K562 (cell line): Measurements from ENCODE around the gene MEIS2. TPM values are rescaled to one million over a fixed set of nuclear protein-coding genes. Genes with fewer than 3 reads are reported as not detected.

Source experiments
- ATAC-seq: fragments of 200-7000 bp; cut with Tn5 transposase; 3 replicates; pipeline ENCODE4 v1.9.1; 2020; ENCODE audit warnings: moderate library complexity
- BruUV-seq: library from RNA; stranded (reverse); fragments of 400-500 nt; replicated peaks from 2 replicates; lab custom pipeline; 2021; lab: Mats Ljungman, UMichigan
- CTCF ChIA-PET: fragments of 300-600 bp; formaldehyde crosslinking; extraction: SDS; loops from one replicate; lab custom pipeline; 2021; ENCODE audit warnings: low intra/inter-chr PET ratio; lab: Yijun Ruan, JAX
- POLR2A ChIA-PET: fragments of 300-600, 350-650 bp; sonication (Branson Sonifier 250); formaldehyde crosslinking; extraction: SDS; loops from one replicate; lab custom pipeline; 2021; ENCODE audit warnings: antibody characterized with exemption, inconsistent platforms; lab: Yijun Ruan, JAX
- DNase-seq, 4 experiments: peaks; one replicate each; pipeline versions ENCODE4 v3.0.0 to v3.0.0-alpha.2; 2011 to 2018; ENCODE audit warnings: low spot score in 3 of 4, mixed read lengths in 3 of 4; ENCODE audit errors: extremely low read depth in 1 of 4
- FAIRE-seq: peaks from 2 replicates; lab custom pipeline; 2011; peaks lifted over from hg19 to GRCh38; lab: Jason Lieb, UNC
- H2AFZ ChIP-seq: 2 replicates; pipeline ENCODE4 v1.6.0; 2011; ENCODE audit warnings: low read depth, low read length, control low read depth, inconsistent platforms
- H3K27ac ChIP-seq: fragments of 200-600 bp; 3 replicates; pipeline ENCODE4 v1.8.0; 2011; ENCODE audit warnings: low read depth, mild to moderate bottlenecking, control low read depth, inconsistent platforms, low read length, moderate library complexity, mixed read lengths; ENCODE audit errors: extremely low read depth
- H3K27me3 ChIP-seq, 2 experiments: fragments of 300-600 bp in 1 of 2; 2 replicates in 1 of 2; 3 replicates in 1 of 2; pipeline versions ENCODE4 v1.6.0 to v1.8.0; 2011; ENCODE audit warnings: inconsistent platforms in 2 of 2, low read length in 2 of 2, mild to moderate bottlenecking in 1 of 2, mixed read lengths in 1 of 2, moderate library complexity in 1 of 2; ENCODE audit not compliant: control insufficient read depth in 2 of 2, insufficient read depth in 2 of 2
- H3K36me3 ChIP-seq: fragments of 300-600 bp; 3 replicates; pipeline ENCODE4 v1.8.0; 2011; ENCODE audit warnings: mild to moderate bottlenecking, low read length, inconsistent platforms; ENCODE audit not compliant: control insufficient read depth, insufficient read depth
- H3K4me1 ChIP-seq, 2 experiments: fragments of 200-600 bp in 1 of 2; replicated peaks in 1 of 2; 2 replicates in 1 of 2; 3 replicates in 1 of 2; pipeline versions ENCODE4 v1.5.1 to v1.8.0; 2011; ENCODE audit warnings: inconsistent platforms in 2 of 2, low read length in 2 of 2, mild to moderate bottlenecking in 1 of 2, mixed read lengths in 1 of 2, moderate library complexity in 1 of 2; ENCODE audit not compliant: control insufficient read depth in 2 of 2, insufficient read depth in 2 of 2
- H3K4me2 ChIP-seq: 2 replicates; pipeline ENCODE4 v1.6.1; 2011; ENCODE audit warnings: low read length, control low read depth, inconsistent platforms, mixed read lengths; ENCODE audit not compliant: insufficient read depth
- H3K4me3 ChIP-seq: fragments of 200-600 bp; sonication (generic), shearing (Covaris generic); 2 replicates; pipeline ENCODE4 v1.5.1; 2016; ENCODE audit warnings: control low read depth, inconsistent platforms
- H3K79me2 ChIP-seq: fragments of 200-600 bp; 3 replicates; pipeline ENCODE4 v1.8.0; 2011; ENCODE audit warnings: low read length, inconsistent platforms; ENCODE audit not compliant: control insufficient read depth, insufficient read depth
- H3K9ac ChIP-seq, 2 experiments: 2 replicates each; pipeline versions ENCODE4 v1.6.0 to v1.6.1; 2011; ENCODE audit warnings: low read depth in 2 of 2, low read length in 2 of 2, control low read depth in 1 of 2, inconsistent platforms in 1 of 2, mild to moderate bottlenecking in 1 of 2, mixed read lengths in 1 of 2; ENCODE audit not compliant: insufficient read depth in 1 of 2
- H3K9me1 ChIP-seq: one replicate; pipeline ENCODE4 v1.6.0; 2011; ENCODE audit warnings: inconsistent platforms, mild to moderate bottlenecking, low read length, moderate library complexity; ENCODE audit not compliant: control insufficient read depth, insufficient read depth
- H3K9me3 ChIP-seq: replicated peaks from 2 replicates; pipeline ENCODE4 v1.5.1; 2011; ENCODE audit warnings: low read depth, low read length, inconsistent platforms; ENCODE audit not compliant: control insufficient read depth, insufficient read depth
- H4K20me1 ChIP-seq: replicated peaks from 2 replicates; pipeline ENCODE4 v1.6.1; 2011; ENCODE audit warnings: low read length, inconsistent platforms, mixed read lengths; ENCODE audit not compliant: control insufficient read depth, insufficient read depth
- CCNT2 ChIP-seq: IDR thresholded peaks from 2 replicates; pipeline ENCODE4 v1.6.1; 2011; ENCODE audit warnings: borderline replicate concordance, low read depth, mild to moderate bottlenecking, moderate library complexity, mixed read lengths, low read length; ENCODE audit not compliant: insufficient read length; ENCODE audit errors: extremely low read depth
- ELK3 ChIP-seq: fragments of 450-650 bp; formaldehyde crosslinking; IDR thresholded peaks from 2 replicates; pipeline ENCODE4 v1.4.0; 2020; ENCODE audit warnings: mild to moderate bottlenecking
- EP400 ChIP-seq: fragments of 450-650 bp; IDR thresholded peaks from 2 replicates; pipeline ENCODE4 v1.6.1; 2017; ENCODE audit warnings: antibody characterized with exemption, mild to moderate bottlenecking, moderate library complexity
- MAFF ChIP-seq: IDR thresholded peaks from 2 replicates; pipeline ENCODE4 v1.6.1; 2012; ENCODE audit warnings: low read length, improper control_type of control experiment
- MEIS2 ChIP-seq: fragments of 450-650 bp; IDR thresholded peaks from 2 replicates; pipeline ENCODE4 v1.6.1; 2014; ENCODE audit warnings: mild to moderate bottlenecking; ENCODE audit not compliant: partially characterized antibody
- NR2C2 ChIP-seq, 2 experiments: fragments of 200-800 bp in 1 of 2; sonication (Bioruptor generic) in 1 of 2; sonication (generic) in 1 of 2; formaldehyde crosslinking in 1 of 2; IDR thresholded peaks; 2 replicates each; pipeline versions ENCODE4 v1.6.1 to v1.8.0; 2016 to 2022; ENCODE audit warnings: mild to moderate bottlenecking in 1 of 2, missing compliant biosample characterization in 1 of 2, missing genetic modification characterization in 1 of 2, missing genetic modification reagents in 1 of 2
- TRIM24 ChIP-seq, 2 experiments: fragments of 450-650 bp; IDR thresholded peaks; 2 replicates each; pipeline ENCODE4 v1.6.1; 2016
- ZBTB11 ChIP-seq, 3 experiments: fragments of 200-800 bp in 1 of 3; fragments of 250-450 bp in 1 of 3; fragments of 450-650 bp in 1 of 3; sonication (Bioruptor Pico) in 1 of 3; sonication (Bioruptor generic) in 1 of 3; formaldehyde crosslinking in 1 of 3; IDR thresholded peaks; 2 replicates each; pipeline versions ENCODE4 v1.6.1 to v1.8.0; 2016 to 2022; ENCODE audit warnings: mild to moderate bottlenecking in 2 of 3, missing genetic modification characterization in 2 of 3, missing compliant biosample characterization in 1 of 3, moderate library complexity in 1 of 3
- ZBTB33 ChIP-seq: sonication (generic); formaldehyde crosslinking; IDR thresholded peaks from 2 replicates; pipeline ENCODE4 v1.8.1; 2023; ENCODE audit warnings: mild to moderate bottlenecking, missing genetic modification reagents
- ZNF3 ChIP-seq: fragments of 250-450 bp; sonication (Bioruptor Pico); IDR thresholded peaks from 2 replicates; pipeline ENCODE4 v1.5.0; 2021; ENCODE audit warnings: mild to moderate bottlenecking, moderate library complexity
- ZNF316 ChIP-seq: fragments of 450-650 bp; IDR thresholded peaks from 2 replicates; pipeline ENCODE4 v1.6.1; 2016
- ZNF586 ChIP-seq: fragments of 450-650 bp; formaldehyde crosslinking; conservative IDR thresholded peaks from 2 replicates; pipeline ENCODE4 v1.4.0; 2020; ENCODE audit warnings: mild to moderate bottlenecking, moderate library complexity
- WGBS: fragments of 100-300 bp; shearing (Covaris generic); methylation state at CpG from one replicate; pipeline ENCODE4 v1.1.6; 2016; ENCODE audit warnings: low coverage, mixed read lengths; ENCODE audit not compliant: insufficient coverage; ENCODE audit errors: missing lambda C conversion rate; 5-methylcytosine and 5-hydroxymethylcytosine counted together
- in situ Hi-C: fragments of 300-500 bp; cut with MboI; formaldehyde crosslinking; loops from 4 replicates; pipeline ENCODE4 v1.15.0; 2018; ENCODE audit warnings: inconsistent platforms, mixed read lengths
- intact Hi-C: fragments of 100-400 bp; cut with micrococcal nuclease; formaldehyde crosslinking; loops from 2 replicates; pipeline ENCODE4 v1.14.2; 2022
- polyA plus RNA-seq, 8 experiments: library from polyadenylated mRNA; depleted of rRNA in 4 of 8; stranded (reverse) in 5 of 8; unstranded in 3 of 8; fragments of >200 nt; fragmentation: Nextera tagmentation in 2 of 8; fragmentation: Illumina TruSeq in 1 of 8; extraction: Ambion mirVana in 2 of 8; extraction: Trizol in 1 of 8; gene quantifications; 2 replicates each; pipeline versions ENCODE4 v1.2.1 to v1.2.3, GENCODE V29; 2011 to 2014; ENCODE audit warnings: inconsistent platforms in 1 of 8, missing spikeins in 1 of 8
- total RNA-seq, 7 experiments: library from RNA; depleted of rRNA in 6 of 7; stranded (reverse); fragments of >200 nt in 6 of 7; fragmentation: Illumina TruSeq in 2 of 7; extraction: Trizol in 2 of 7; gene quantifications; 2 replicates each; pipeline versions ENCODE4 v1.2.1 to v1.2.3, GENCODE V29; 2011 to 2021; ENCODE audit warnings: low replicate concordance in 1 of 7

MEIS2 gene
- total and polyA plus RNA-seq, 9 of the 15 experiments (the other 6 are each of a cell fraction or from before 2014, with no cell fraction given), result 7.5 to 64.2 (median 22.3) TPM

GRCh38 chr15:37056177-37057121, 43.9 kb downstream of the MEIS2 start:
- no peaks in the 10 kb centered on the region for H3K9me1 ChIP-seq
- peak overlapping the region; percentile 57; the same call in 2 of the 3 replicates for H3K27ac ChIP-seq
- peaks cover 29% of the 10 kb centered on the region for H3K36me3 ChIP-seq
- ATAC-seq (peak; percentile 88), FAIRE-seq (peak; percentile 62), DNase-seq (peak in 3 of 4 experiments; percentile 12 to 57 (median 33))
- H2AFZ ChIP-seq, result peak overlapping the region; percentile 35; the same call in 1 of the 2 replicates
- intact Hi-C loops (no loop called here), in situ Hi-C loops (no loop called here)
- H3K4me1 ChIP-seq, result peaks cover 7 to 27% of the 10 kb centered on the region in 2 experiments; a peak in 4 of 5 replicates
- ChIA-PET CTCF (no interaction called here), POLR2A (interaction anchor here (0.9 to 1.3 kb wide), 3 partner anchors 10 to 27 kb away, joined by 3 to 7 read pairs (median 3); no protein-coding TSS in a partner anchor)
- peak overlapping the region; percentile 22 to 68; a peak in 3 of 4 replicates for H3K9ac ChIP-seq
- H3K79me2 ChIP-seq, result peaks cover 12% of the 10 kb centered on the region; the same call in 2 of the 3 replicates
- peak overlapping the region; percentile 53 for H3K4me2 ChIP-seq
- BruUV-seq, result no TSS peak
- no peaks in the 10 kb centered on the region for H4K20me1 ChIP-seq
- H3K4me3 ChIP-seq, result no peak overlapping the region
- H3K27me3 ChIP-seq, result no peaks in the 10 kb centered on the region
- 37% methylated on average over 20 of the region's 21 CpGs for WGBS
- no peaks in the 10 kb centered on the region for H3K9me3 ChIP-seq
- no peak for TF ChIP-seq ELK3 (CRISPR knock-in tag)
- no peak for TF ChIP-seq ZNF586 (CRISPR knock-in tag)
- TF ChIP-seq ZNF316, result peak; percentile 90
- TF ChIP-seq TRIM24 (IDR thresholded peaks at IDR 0.05), result no peak
- 0 out of 2 replicates have a peak, but pooled peaks have one; percentile 34 for TF ChIP-seq ZBTB33 (CRISPR knock-in tag)
- peak; percentile 25 for TF ChIP-seq CCNT2
- no peak for TF ChIP-seq NR2C2 (CRISPR knock-in tag; IDR thresholded peaks at IDR 0.05)
- 0 out of 2 replicates have a peak, but pooled peaks have one; percentile 18 for TF ChIP-seq NR2C2 (tag; IDR thresholded peaks at IDR 0.05)
- TF ChIP-seq MAFF, result peak; percentile 76
- TF ChIP-seq ZNF3 (CRISPR knock-in tag), result no peak
- 0 out of 6 replicates have a peak, but pooled peaks of 1 of the 3 experiments have one; percentile 38 for TF ChIP-seq ZBTB11 (CRISPR knock-in tag; IDR thresholded peaks at IDR 0.05)
- TF ChIP-seq EP400, result peak; percentile 34; the same call in 1 of the 2 replicates
- TF ChIP-seq MEIS2, result peak; percentile 37
